GM19035 (cell line): Measurements from ENCODE around the gene MMADHC.

Source experiments
- ATAC-seq: cut with Tn5 transposase; IDR thresholded peaks from one replicate; pipeline ENCODE4 v1.9.1; 2021; ENCODE audit not compliant: unreplicated experiment

Gene MMADHC

GRCh38 chr2:149587220-149587949 is at the start of gene MMADHC:
MMADHC (minus strand) TSS chr2:149587775; CDS start chr2:149587097, 678 bp downstream.
- peak; percentile 98 for ATAC-seq

- ATAC-seq, result no peak
Measured at GRCh38 chr2:149634103-149634502, 46.5 kb upstream of the MMADHC start.

GRCh38 chr2:149630445-149630844 is 42.9 kb upstream of the MMADHC start:
- no peak for ATAC-seq

GRCh38 chr2:149629026-149629425 is 41.5 kb upstream of the MMADHC start:
- ATAC-seq, result no peak

GRCh38 chr2:149627111-149627801 is 39.7 kb upstream of the MMADHC start:
- ATAC-seq, result no peak

- ATAC-seq, result no peak
Measured at GRCh38 chr2:149625671-149626070, 38.1 kb upstream of the MMADHC start.

GRCh38 chr2:149625271-149625670 is 37.7 kb upstream of the MMADHC start:
- ATAC-seq, result no peak

GRCh38 chr2:149622343-149622742 is 34.8 kb upstream of the MMADHC start:
- no peak for ATAC-seq

- ATAC-seq, result no peak
Measured at GRCh38 chr2:149617476-149617875, 29.9 kb upstream of the MMADHC start.

- ATAC-seq, result no peak
Measured at GRCh38 chr2:149616681-149617456, 29.3 kb upstream of the MMADHC start.

- ATAC-seq, result no peak
Measured at GRCh38 chr2:149613704-149614103, 26.1 kb upstream of the MMADHC start.

GRCh38 chr2:149612122-149612521 is 24.5 kb upstream of the MMADHC start:
- ATAC-seq, result no peak

GRCh38 chr2:149611100-149611820 is 23.7 kb upstream of the MMADHC start:
- ATAC-seq, result no peak

- no peak for ATAC-seq
Measured at GRCh38 chr2:149606251-149606811, 18.8 kb upstream of the MMADHC start.

- ATAC-seq, result no peak
Measured at GRCh38 chr2:149603248-149603647, 15.7 kb upstream of the MMADHC start.

GRCh38 chr2:149601141-149601796 is 13.7 kb upstream of the MMADHC start:
- ATAC-seq, result no peak

GRCh38 chr2:149597668-149598326 is 10.2 kb upstream of the MMADHC start:
- ATAC-seq, result peak; percentile 96

- ATAC-seq, result peak; percentile 16
Measured at GRCh38 chr2:149597050-149597667, 9.6 kb upstream of the MMADHC start.

- no peak for ATAC-seq
Measured at GRCh38 chr2:149596471-149596870, 8.9 kb upstream of the MMADHC start.
